GM21360 (cell line): ENCODE results near the gene PICK1.
"Not testable (repeated sequence)": the region's sequence is repeated elsewhere in the genome, so short reads cannot be mapped to it uniquely, and the experiment has no call there.

Experiments used
- ATAC-seq: cut with Tn5 transposase; IDR thresholded peaks from one replicate; pipeline ENCODE4 v1.9.1; 2021; ENCODE audit warnings: mild to moderate bottlenecking, moderate library complexity; ENCODE audit not compliant: unreplicated experiment

PICK1 gene

GRCh38 chr22:38073150-38074130 is 16.2 kb downstream of the PICK1 start:
- no peak for ATAC-seq

- ATAC-seq, result no peak
Observed at GRCh38 chr22:38074181-38075104, 17.2 kb downstream of the PICK1 start.

- ATAC-seq, result no peak
Observed at GRCh38 chr22:38075105-38075825, 18.1 kb downstream of the PICK1 start.

GRCh38 chr22:38075961-38076360 is 18.8 kb downstream of the PICK1 start:
- no peak for ATAC-seq

- no peak for ATAC-seq
Observed at GRCh38 chr22:38077096-38077495, 19.9 kb downstream of the PICK1 start.

GRCh38 chr22:38077595-38077994 is 20.4 kb downstream of the PICK1 start:
- ATAC-seq, result no peak

GRCh38 chr22:38078046-38078840 is 21.0 kb downstream of the PICK1 start:
- ATAC-seq, result no peak

- ATAC-seq, result not testable (repeated sequence)
Observed at GRCh38 chr22:38079208-38079607, 22.0 kb downstream of the PICK1 start.

- no peak for ATAC-seq
Observed at GRCh38 chr22:38079804-38080203, 22.6 kb downstream of the PICK1 start.

GRCh38 chr22:38080474-38080849 is 23.3 kb downstream of the PICK1 start:
- ATAC-seq, result no peak

- no peak for ATAC-seq
Observed at GRCh38 chr22:38080850-38081635, 23.8 kb downstream of the PICK1 start.

- ATAC-seq, result no peak
Observed at GRCh38 chr22:38081636-38081940, 24.4 kb downstream of the PICK1 start.

GRCh38 chr22:38081941-38082828 is 25.0 kb downstream of the PICK1 start:
- ATAC-seq, result no peak

GRCh38 chr22:38082986-38083710 is 25.9 kb downstream of the PICK1 start:
- ATAC-seq, result no peak

GRCh38 chr22:38083931-38084631 is 26.9 kb downstream of the PICK1 start, which contains the start of gene SLC16A8:
Gene SLC16A8 (minus strand): TSS chr22:38084184. CDS start chr22:38082873, 1,311 bp downstream.
- no peak for ATAC-seq

GRCh38 chr22:38085056-38085455 is 27.9 kb downstream of the PICK1 start:
- ATAC-seq, result no peak

- ATAC-seq, result no peak
Observed at GRCh38 chr22:38085501-38085900, 28.3 kb downstream of the PICK1 start.
